Measurements from ENCODE around the gene RAB39A. TPM values are rescaled to one million over a fixed set of nuclear protein-coding genes. Genes with fewer than 3 reads are reported as not detected.

The RAB39A gene
- total and polyA plus RNA-seq, 3 donors from 2014 or later = 1.6 to 2.0 (median 1.9) TPM

DNA sequence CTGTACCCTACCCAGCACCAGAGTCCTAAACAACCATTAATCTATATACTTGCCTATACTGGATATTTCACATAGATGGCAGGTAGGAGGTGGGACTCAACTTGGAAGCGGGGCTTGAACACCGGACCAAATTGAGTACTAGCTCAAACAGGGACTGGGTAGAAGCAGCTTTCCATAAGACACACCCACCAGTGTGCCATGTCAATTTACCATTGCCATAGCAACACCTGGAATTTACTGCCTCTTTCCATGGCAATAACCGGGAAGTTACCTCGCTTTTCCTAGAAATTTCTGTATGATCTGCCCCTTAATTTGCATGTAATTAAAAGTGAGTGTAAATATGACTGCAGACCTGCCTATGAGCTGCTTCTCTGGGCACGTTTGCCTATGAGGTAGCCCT, 41.8 kb downstream of the RAB39A start:
- Histone ChIP-seq H3K27me3 (no peaks in the 10 kb centered on the region), H3K9me3 (no peaks in the 10 kb centered on the region), H3K4me3 (no peak overlapping the region), H3K27ac (no peak overlapping the region), H3K4me1 (no peaks in the 10 kb centered on the region), H3K36me3 (ENCODE audit: low read depth, missing control alignments) (no peaks in the 10 kb centered on the region)
- no peak for DNase-seq
- TF ChIP-seq, protein P1, sequence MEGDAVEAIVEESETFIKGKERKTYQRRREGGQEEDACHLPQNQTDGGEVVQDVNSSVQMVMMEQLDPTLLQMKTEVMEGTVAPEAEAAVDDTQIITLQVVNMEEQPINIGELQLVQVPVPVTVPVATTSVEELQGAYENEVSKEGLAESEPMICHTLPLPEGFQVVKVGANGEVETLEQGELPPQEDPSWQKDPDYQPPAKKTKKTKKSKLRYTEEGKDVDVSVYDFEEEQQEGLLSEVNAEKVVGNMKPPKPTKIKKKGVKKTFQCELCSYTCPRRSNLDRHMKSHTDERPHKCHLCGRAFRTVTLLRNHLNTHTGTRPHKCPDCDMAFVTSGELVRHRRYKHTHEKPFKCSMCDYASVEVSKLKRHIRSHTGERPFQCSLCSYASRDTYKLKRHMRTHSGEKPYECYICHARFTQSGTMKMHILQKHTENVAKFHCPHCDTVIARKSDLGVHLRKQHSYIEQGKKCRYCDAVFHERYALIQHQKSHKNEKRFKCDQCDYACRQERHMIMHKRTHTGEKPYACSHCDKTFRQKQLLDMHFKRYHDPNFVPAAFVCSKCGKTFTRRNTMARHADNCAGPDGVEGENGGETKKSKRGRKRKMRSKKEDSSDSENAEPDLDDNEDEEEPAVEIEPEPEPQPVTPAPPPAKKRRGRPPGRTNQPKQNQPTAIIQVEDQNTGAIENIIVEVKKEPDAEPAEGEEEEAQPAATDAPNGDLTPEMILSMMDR (IDR thresholded peaks at IDR 0.05) = no peak
- no peak for TF ChIP-seq POLR2A (IDR thresholded peaks at IDR 0.05)
- intact Hi-C loops (cut with DNase I; ENCODE audit: low total_unique reads) = no loop called here
- WGBS, 2 donors = 82 to 84% methylated on average over 5 of the region's 5 CpGs

DNA sequence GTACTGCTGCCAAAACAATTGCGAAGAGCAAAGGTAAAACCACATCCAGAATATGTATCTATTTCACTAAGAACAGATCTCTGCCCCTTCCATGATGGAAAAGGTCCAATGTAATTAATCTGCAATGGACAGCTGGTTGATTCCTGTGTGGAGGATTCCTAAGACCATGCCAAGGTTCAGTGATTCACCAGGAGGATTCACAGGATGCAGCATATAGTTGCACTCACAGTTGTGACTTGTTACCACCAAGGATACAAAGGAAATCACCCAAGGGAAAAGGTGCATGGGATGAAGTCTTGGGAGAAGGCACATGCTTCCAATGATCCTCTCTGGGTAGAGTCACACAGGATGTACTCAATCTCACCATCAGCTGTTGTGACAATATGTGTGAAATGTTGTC, 45.4 kb downstream of the RAB39A start:
- H3K9me3 ChIP-seq = no peaks in the 10 kb centered on the region
- WGBS, 2 donors = 92 to 100% methylated on average over 1 of the region's 1 CpG
- DNase-seq = no peak
- H3K27me3 ChIP-seq = no peaks in the 10 kb centered on the region
- TF ChIP-seq POLR2A (IDR thresholded peaks at IDR 0.05) = no peak
- TF ChIP-seq, protein P1 (IDR thresholded peaks at IDR 0.05) = no peak
- H3K4me1 ChIP-seq = no peaks in the 10 kb centered on the region
- no peak overlapping the region for H3K4me3 ChIP-seq
- no peak overlapping the region for H3K27ac ChIP-seq
- intact Hi-C loops (cut with DNase I; ENCODE audit: low total_unique reads) = no loop called here
- H3K36me3 ChIP-seq (ENCODE audit: low read depth, missing control alignments) = no peaks in the 10 kb centered on the region

DNA sequence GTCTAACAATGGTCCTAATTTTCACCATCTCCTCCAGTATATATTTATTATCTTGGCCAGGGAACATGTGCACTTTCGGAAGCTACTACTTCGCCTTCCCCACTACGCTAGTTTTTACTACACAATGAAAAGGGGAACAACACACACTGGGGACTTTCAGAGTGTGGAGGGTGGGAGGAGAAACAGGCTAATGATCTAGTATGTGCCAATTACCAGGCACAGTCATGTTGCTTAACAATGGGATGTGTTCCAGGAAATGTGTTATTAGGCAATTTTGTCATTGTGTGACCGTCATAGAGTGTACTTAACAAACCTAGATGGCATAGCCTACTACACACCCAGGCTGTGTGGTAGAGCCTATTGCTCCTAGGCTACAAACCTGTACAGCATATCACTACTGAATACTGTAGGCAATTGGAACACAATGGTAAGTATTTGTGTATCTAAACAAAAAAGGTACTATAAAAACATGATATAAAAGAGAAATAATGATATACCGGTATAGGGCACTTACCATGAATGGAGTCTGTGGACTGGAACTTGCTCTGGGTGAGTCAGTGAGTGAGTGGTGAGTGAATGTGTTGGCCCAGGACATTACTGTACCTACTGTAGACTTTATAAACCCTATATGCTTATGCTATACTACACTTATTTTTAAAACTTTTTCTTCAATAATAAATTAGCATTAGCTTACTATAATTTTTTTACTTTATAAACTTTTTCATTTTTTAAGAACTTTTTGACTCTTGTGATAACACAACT, 60.3 kb downstream of the RAB39A start:
- no peaks in the 10 kb centered on the region for H3K4me1 ChIP-seq
- WGBS, 2 donors = 84 to 87% methylated on average over 5 of the region's 5 CpGs
- no peaks in the 10 kb centered on the region for H3K9me3 ChIP-seq
- no peaks in the 10 kb centered on the region for H3K27me3 ChIP-seq
- no peaks in the 10 kb centered on the region for H3K36me3 ChIP-seq (ENCODE audit: low read depth, missing control alignments)
- DNase-seq = no peak
- intact Hi-C loops (cut with DNase I; ENCODE audit: low total_unique reads) = no loop called here
- no peak overlapping the region for H3K4me3 ChIP-seq
- TF ChIP-seq, protein P1 (IDR thresholded peaks at IDR 0.05) = no peak
- no peak for TF ChIP-seq POLR2A (IDR thresholded peaks at IDR 0.05)
- no peak overlapping the region for H3K27ac ChIP-seq

DNA sequence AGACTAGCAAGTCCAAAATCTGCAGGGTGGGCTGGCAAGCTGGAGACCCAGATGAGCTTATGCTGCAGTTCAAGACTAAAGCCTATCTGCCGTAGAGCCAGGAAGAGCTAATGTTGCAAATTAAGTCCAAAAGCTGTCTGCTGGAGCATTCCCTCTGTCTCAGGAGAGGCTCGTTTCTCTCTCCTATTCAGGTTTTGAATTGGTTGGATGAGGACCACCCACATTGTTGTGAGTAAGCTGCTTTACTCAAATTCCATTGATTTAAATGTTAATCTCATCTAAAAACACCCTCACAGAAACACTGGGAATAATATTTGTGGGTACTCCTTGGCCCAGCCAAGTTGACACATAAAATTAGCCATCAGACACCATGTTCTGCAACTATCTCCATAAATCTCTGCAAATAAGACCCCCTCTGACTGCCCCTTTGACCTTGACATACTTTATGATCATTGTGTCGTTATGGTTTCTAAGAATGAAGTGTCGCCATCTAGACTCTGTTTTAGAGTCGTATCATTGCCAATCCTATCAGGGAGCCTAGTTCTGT, 63.7 kb downstream of the RAB39A start:
- TF ChIP-seq POLR2A (IDR thresholded peaks at IDR 0.05) = no peak
- TF ChIP-seq, protein P1 (IDR thresholded peaks at IDR 0.05) = no peak
- Histone ChIP-seq H3K36me3 (ENCODE audit: low read depth, missing control alignments) (no peaks in the 10 kb centered on the region), H3K9me3 (no peaks in the 10 kb centered on the region), H3K27ac (no peak overlapping the region), H3K27me3 (no peaks in the 10 kb centered on the region), H3K4me3 (no peak overlapping the region), H3K4me1 (no peaks in the 10 kb centered on the region)
- intact Hi-C loops (cut with DNase I; ENCODE audit: low total_unique reads) = no loop called here
- WGBS, 2 donors = 49 to 54% methylated on average over 5 of the region's 5 CpGs
- DNase-seq = no peak

Data from testis (tissue), 3 donors.